Measurements from ENCODE around the gene CGNL1.

CGNL1 gene

GRCh38 chr15:57596978-57597377 is 220.7 kb downstream of the CGNL1 start:
- H3K9me3 Mint-ChIP-seq (ENCODE audit: low read depth) = no peaks in the 10 kb centered on the region
- no peaks in the 10 kb centered on the region for H3K36me3 Mint-ChIP-seq
- no peak overlapping the region for H3K27ac Mint-ChIP-seq
- peaks cover 3% of the 10 kb centered on the region for H3K4me1 Mint-ChIP-seq (ENCODE audit: low read depth)
- peaks cover 9% of the 10 kb centered on the region for H3K27me3 Mint-ChIP-seq
- H3K4me3 Mint-ChIP-seq = no peak overlapping the region

- no peaks in the 10 kb centered on the region for H3K36me3 Mint-ChIP-seq
- peaks cover 3% of the 10 kb centered on the region for H3K4me1 Mint-ChIP-seq (ENCODE audit: low read depth)
- no peak overlapping the region for H3K27ac Mint-ChIP-seq
- no peaks in the 10 kb centered on the region for H3K9me3 Mint-ChIP-seq (ENCODE audit: low read depth)
- peaks cover 9% of the 10 kb centered on the region for H3K27me3 Mint-ChIP-seq
- no peak overlapping the region for H3K4me3 Mint-ChIP-seq
Observed at GRCh38 chr15:57597431-57597830, 221.1 kb downstream of the CGNL1 start.

GRCh38 chr15:57598346-57598745 is 222.0 kb downstream of the CGNL1 start:
- no peaks in the 10 kb centered on the region for H3K9me3 Mint-ChIP-seq (ENCODE audit: low read depth)
- H3K27ac Mint-ChIP-seq = no peak overlapping the region
- H3K27me3 Mint-ChIP-seq = peaks cover 4% of the 10 kb centered on the region
- no peaks in the 10 kb centered on the region for H3K4me1 Mint-ChIP-seq (ENCODE audit: low read depth)
- H3K36me3 Mint-ChIP-seq = no peaks in the 10 kb centered on the region
- no peak overlapping the region for H3K4me3 Mint-ChIP-seq

GRCh38 chr15:57599296-57599810 is 223.0 kb downstream of the CGNL1 start:
- H3K27me3 Mint-ChIP-seq = peaks cover 2% of the 10 kb centered on the region
- no peak overlapping the region for H3K4me3 Mint-ChIP-seq
- H3K27ac Mint-ChIP-seq = no peak overlapping the region
- H3K4me1 Mint-ChIP-seq (ENCODE audit: low read depth) = no peaks in the 10 kb centered on the region
- H3K9me3 Mint-ChIP-seq (ENCODE audit: low read depth) = no peaks in the 10 kb centered on the region
- no peaks in the 10 kb centered on the region for H3K36me3 Mint-ChIP-seq

GRCh38 chr15:57600197-57600596 is 223.9 kb downstream of the CGNL1 start:
- no peaks in the 10 kb centered on the region for H3K27me3 Mint-ChIP-seq
- H3K27ac Mint-ChIP-seq = no peak overlapping the region
- no peaks in the 10 kb centered on the region for H3K9me3 Mint-ChIP-seq (ENCODE audit: low read depth)
- no peaks in the 10 kb centered on the region for H3K36me3 Mint-ChIP-seq
- no peak overlapping the region for H3K4me3 Mint-ChIP-seq
- no peaks in the 10 kb centered on the region for H3K4me1 Mint-ChIP-seq (ENCODE audit: low read depth)
